ENCODE results near the gene PIKFYVE.

Gene PIKFYVE

DNA sequence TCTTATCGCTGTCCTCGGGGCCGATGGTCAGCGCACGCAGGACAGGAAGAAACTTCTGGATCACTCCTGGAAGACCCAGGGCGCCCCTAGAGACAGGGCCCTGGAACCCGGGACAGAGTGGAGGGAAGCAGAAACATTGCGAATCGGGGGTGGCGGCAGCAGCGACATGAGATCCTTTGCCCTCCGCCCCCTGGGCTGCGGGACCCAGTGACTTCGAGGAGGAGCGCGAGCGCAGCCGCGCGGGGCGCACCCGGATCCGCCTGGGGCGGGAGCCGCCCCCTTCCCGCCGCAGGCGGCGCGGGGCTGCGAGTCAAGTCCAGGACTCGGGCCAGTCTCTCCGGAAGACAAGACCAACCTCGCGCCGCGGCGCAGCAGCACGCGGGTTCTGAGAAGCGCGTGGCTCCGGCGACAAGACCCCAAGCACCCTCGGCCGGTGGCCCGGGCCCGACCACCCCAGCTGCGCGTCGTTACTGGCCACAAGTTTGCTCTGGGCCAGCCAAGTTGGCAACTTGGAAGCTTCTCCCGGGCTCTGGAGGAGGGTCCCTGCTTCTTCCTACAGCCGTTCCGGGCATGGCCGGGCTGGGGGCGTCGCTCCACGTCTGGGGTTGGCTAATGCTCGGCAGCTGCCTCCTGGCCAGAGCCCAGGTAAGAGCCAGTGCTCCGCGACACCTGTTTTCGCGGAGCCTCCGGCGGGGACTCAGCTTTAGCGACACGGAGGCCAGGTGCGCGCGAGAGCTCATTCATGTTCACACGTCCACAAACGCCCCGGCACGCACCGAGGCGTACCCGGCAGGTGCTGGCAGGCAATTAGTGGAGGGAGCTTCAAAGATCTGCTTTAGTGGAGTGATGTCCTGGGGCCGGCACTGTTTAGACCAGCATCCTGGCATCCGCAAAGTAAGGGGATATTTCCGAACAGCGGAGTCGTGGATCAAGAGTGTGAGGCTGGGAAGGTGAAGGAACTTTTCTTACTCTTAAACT is 140.7 kb downstream of the PIKFYVE start, which contains the start of gene PTH2R:
Gene PTH2R, plus strand, starts transcription at position 319 of the 978 bp plus-strand sequence. Its CDS starts 252 bp downstream, at position 571.
- DNase-seq = peak in 4 of 56 donors; percentile 4 to 38 (median 15)

DNA sequence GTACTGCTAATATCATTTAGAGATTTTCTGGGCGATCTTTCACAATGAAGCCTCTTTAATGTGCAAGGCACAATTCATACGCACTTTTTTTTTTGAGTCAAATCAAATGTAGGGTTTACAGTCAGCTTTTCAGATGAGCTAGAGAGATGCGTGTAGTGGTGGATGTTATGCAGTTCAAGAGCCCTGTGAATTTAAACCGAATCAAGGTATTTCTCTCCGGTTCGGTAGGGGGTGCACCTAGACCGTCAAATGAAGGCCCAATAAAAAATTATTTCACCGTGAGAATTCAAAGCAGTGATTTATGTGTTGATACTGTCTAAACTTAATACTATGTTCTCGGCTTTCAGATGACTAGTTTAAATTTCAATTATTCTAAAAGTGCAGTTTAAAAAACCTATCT is 141.6 kb downstream of the PIKFYVE start:
- DNase-seq = peak in 9 of 56 donors; percentile 0 to 16 (median 7)
